Activated T-helper 1 cell treated with anti-CD3 and anti-CD28 coated beads, Interleukin-2, amount 50 U/mL, for 16 hours (primary cell): ENCODE measurements around the gene SLITRK5.
A peak's percentile ranks its signal among the peaks of the same experiment; 100 is the strongest.

ENCODE experiments used
- DNase-seq, 2 donors: peaks; one replicate each; pipeline ENCODE4 v3.0.0-alpha.2; 2020; ENCODE audit warnings: low read depth in 1 of 2, low spot score in 1 of 2

The SLITRK5 gene, protein sequence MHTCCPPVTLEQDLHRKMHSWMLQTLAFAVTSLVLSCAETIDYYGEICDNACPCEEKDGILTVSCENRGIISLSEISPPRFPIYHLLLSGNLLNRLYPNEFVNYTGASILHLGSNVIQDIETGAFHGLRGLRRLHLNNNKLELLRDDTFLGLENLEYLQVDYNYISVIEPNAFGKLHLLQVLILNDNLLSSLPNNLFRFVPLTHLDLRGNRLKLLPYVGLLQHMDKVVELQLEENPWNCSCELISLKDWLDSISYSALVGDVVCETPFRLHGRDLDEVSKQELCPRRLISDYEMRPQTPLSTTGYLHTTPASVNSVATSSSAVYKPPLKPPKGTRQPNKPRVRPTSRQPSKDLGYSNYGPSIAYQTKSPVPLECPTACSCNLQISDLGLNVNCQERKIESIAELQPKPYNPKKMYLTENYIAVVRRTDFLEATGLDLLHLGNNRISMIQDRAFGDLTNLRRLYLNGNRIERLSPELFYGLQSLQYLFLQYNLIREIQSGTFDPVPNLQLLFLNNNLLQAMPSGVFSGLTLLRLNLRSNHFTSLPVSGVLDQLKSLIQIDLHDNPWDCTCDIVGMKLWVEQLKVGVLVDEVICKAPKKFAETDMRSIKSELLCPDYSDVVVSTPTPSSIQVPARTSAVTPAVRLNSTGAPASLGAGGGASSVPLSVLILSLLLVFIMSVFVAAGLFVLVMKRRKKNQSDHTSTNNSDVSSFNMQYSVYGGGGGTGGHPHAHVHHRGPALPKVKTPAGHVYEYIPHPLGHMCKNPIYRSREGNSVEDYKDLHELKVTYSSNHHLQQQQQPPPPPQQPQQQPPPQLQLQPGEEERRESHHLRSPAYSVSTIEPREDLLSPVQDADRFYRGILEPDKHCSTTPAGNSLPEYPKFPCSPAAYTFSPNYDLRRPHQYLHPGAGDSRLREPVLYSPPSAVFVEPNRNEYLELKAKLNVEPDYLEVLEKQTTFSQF

GRCh38 chr13:87671031-87671752 is at the start of gene SLITRK5:
TSS of gene SLITRK5 (plus strand) at chr13:87671371. CDS start at chr13:87675389, 4,018 bp downstream.
- peak in 1 of 2 donors; percentile 38 for DNase-seq

GRCh38 chr13:87622971-87623370 is 48.2 kb upstream of the SLITRK5 start:
- DNase-seq = no peak

DNA sequence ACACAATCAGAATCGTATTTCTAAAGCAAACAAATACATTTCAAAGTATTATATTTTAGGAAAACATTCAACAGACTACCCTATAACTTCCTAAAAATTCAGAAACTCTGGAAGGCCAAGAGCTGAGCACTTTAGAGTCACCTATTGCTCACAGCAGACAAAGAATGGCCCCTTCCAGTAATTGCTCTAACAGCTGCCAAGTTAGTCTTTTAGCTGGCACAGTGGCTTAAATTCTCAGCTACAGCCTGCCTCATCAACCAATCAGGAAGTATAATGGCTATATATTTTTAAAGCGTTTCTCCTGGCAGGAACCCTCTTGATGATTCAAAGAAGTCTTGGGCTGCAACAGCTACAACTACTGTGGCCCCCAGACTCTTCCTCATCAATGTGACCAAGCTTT is 14.9 kb upstream of the SLITRK5 start:
- no peak for DNase-seq

- DNase-seq = no peak
Observed at GRCh38 chr13:87661471-87661870, 9.7 kb upstream of the SLITRK5 start.

GRCh38 chr13:87666831-87667230 is 4.3 kb upstream of the SLITRK5 start:
- no peak for DNase-seq

DNA sequence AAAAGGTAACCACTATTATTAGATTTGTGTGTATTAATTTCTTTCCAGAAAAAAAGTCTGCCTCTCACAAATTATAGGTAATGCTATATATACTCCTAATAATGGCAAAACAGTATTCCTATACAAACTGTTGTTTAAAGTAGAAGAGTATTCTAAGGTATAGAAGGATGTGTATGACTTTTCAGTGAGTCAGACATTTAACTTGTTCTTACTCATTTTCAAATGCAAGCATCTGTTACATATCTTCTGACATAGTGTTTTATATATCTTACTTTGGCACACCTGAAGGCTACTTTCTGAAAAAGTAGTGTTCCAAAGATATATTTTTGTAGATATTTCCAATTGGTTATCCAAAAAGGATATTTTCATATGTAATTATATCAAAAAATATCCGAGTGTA is 3.5 kb upstream of the SLITRK5 start:
- DNase-seq = no peak

DNA sequence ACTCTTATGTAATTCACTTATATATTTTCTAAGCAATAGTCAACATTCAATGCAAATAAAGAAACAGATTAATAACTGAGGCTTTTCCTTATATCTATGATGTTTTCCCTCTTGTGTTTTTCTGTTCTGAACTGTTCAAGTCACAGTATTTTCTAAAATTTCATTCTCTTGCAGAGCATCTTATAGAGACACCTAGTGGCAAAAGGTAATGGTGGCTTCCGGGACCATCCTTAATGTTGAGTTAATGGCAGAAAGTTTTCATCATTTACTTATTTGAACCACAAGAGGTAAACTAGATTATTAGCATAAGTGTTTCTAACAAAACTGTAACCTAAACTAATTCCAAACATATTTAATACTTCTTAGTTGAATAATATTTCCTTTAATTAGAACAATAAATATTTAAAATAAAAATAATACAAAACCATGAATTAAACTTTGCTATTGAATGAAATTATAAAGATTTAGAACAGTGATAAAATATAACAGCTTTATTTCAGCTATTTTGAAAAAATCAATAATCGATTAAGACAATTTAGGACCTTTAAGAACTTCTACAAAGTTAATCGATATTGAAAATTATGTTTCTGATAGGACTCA is 1.7 kb upstream of the SLITRK5 start:
- no peak for DNase-seq

GRCh38 chr13:87671753-87672605 is 808 bp downstream of the SLITRK5 start:
- no peak for DNase-seq

GRCh38 chr13:87674247-87674738 is 3.1 kb downstream of the SLITRK5 start:
- no peak for DNase-seq

GRCh38 chr13:87675851-87676250 is 4.7 kb downstream of the SLITRK5 start:
- no peak for DNase-seq

DNA sequence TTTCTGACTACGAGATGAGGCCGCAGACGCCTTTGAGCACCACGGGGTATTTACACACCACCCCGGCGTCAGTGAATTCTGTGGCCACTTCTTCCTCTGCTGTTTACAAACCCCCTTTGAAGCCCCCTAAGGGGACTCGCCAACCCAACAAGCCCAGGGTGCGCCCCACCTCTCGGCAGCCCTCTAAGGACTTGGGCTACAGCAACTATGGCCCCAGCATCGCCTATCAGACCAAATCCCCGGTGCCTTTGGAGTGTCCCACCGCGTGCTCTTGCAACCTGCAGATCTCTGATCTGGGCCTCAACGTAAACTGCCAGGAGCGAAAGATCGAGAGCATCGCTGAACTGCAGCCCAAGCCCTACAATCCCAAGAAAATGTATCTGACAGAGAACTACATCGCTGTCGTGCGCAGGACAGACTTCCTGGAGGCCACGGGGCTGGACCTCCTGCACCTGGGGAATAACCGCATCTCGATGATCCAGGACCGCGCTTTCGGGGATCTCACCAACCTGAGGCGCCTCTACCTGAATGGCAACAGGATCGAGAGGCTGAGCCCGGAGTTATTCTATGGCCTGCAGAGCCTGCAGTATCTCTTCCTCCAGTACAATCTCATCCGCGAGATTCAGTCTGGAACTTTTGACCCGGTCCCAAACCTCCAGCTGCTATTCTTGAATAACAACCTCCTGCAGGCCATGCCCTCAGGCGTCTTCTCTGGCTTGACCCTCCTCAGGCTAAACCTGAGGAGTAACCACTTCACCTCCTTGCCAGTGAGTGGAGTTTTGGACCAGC is 5.3 kb downstream of the SLITRK5 start:
- DNase-seq = no peak

GRCh38 chr13:87677043-87677495 is 5.9 kb downstream of the SLITRK5 start:
- no peak for DNase-seq

- DNase-seq = no peak
Observed at GRCh38 chr13:87677496-87678371, 6.6 kb downstream of the SLITRK5 start.

DNA sequence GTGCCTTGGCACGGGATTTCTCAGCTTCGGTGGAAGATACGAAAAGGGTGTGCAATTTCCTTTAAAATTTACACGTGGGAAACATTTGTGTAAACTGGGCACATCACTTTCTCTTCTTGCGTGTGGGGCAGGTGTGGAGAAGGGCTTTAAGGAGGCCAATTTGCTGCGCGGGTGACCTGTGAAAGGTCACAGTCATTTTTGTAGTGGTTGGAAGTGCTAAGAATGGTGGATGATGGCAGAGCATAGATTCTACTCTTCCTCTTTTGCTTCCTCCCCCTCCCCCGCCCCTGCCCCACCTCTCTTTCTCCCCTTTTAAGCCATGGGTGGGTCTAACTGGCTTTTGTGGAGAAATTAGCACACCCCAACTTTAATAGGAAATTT is 7.2 kb downstream of the SLITRK5 start:
- DNase-seq = no peak

DNA sequence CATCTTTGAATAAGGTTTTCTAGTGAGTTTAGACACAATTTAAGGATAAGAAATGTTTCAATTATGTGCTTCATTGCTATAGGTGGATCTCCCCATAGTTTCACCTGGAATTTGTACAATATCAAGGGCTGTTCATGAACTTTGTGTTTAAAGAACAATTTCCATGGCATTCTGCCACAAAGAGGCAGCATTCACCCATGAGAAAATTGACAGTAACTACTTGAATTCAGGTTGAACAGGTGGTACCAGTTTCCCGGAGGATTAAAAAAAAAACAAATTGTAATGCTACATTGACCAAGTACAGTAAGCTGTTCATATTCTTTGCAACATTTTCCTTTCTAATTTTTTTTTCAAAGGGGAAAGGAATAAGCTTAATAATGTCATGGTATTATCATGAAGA is 9.1 kb downstream of the SLITRK5 start:
- no peak for DNase-seq

GRCh38 chr13:87684850-87685742 is 13.9 kb downstream of the SLITRK5 start:
- DNase-seq = no peak

DNA sequence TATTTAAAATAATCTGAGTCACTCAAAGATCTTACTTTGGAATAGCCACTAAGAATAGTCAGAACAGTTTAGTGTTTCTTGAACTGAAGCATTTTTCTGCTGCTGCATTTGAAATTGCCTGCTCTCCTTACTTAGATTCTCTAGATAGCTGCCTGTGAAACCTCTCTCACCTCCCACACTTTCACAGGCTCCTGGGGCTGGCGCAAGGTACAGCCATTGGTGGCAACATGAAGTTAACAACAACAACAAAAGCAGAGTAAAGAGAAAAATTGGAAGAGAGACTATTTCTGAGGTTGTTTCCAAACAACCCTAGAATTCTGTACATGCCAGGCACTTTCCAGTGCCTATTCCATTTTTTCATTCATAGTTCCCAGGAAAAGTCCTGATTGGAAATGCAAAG is 25.3 kb downstream of the SLITRK5 start:
- DNase-seq = no peak
